ENCODE measurements around the gene CACNA1D.

GRCh38 chr3:53705774-53706173 lies 211.4 kb downstream of the CACNA1D start:
- TF ChIP-seq CTCF (IDR thresholded peaks at IDR 0.05) (no peak), POLR2A (IDR thresholded peaks at IDR 0.05) (no peak)
